Heart left ventricle (tissue), 16 donors: ENCODE measurements around the gene PPIL1. TPM values are rescaled to one million over a fixed set of nuclear protein-coding genes. Genes with fewer than 3 reads are reported as not detected.

Experiments used
- ATAC-seq, 4 donors: fragments of 200-7000 bp; cut with Tn5 transposase; one replicate each; pipeline ENCODE4 v1.9.1; 2020 to 2022; ENCODE audit warnings: moderate library complexity in 4 of 4, mild to moderate bottlenecking in 3 of 4, moderate number of reproducible peaks in 1 of 4
- DNase-seq, 5 donors: peaks; one replicate each; pipeline ENCODE4 v3.0.0-alpha.2; 2020
- H3K27ac ChIP-seq, 12 donors: fragments of 200-600 bp; sonication (generic) in 4 of 12; one replicate each; pipeline versions ENCODE4 v1.5.0 to v1.8.0; 2016 to 2022; ENCODE audit warnings: mild to moderate bottlenecking in 2 of 12
- H3K27me3 ChIP-seq, 9 donors: fragments of 200-600 bp; sonication (generic) in 2 of 9; one replicate each; pipeline versions ENCODE4 v1.5.1 to v1.8.0; 2016 to 2022; ENCODE audit warnings: mild to moderate bottlenecking in 3 of 9
- H3K36me3 ChIP-seq, 9 donors: fragments of 200-600 bp; sonication (generic) in 2 of 9; one replicate each; pipeline versions ENCODE4 v1.5.0 to v1.8.0; 2018 to 2022; ENCODE audit warnings: mild to moderate bottlenecking in 2 of 9
- H3K4me1 ChIP-seq, 12 donors: fragments of 200-600 bp; sonication (generic) in 4 of 12; one replicate each; pipeline versions ENCODE4 v1.5.0 to v1.8.0; 2016 to 2022; ENCODE audit warnings: mild to moderate bottlenecking in 3 of 12
- H3K4me3 ChIP-seq, 12 donors: fragments of 200-600 bp; sonication (generic) in 4 of 12; one replicate each; pipeline versions ENCODE4 v1.5.0 to v1.8.0; 2017 to 2022; ENCODE audit warnings: mild to moderate bottlenecking in 9 of 12, moderate library complexity in 4 of 12
- H3K9me3 ChIP-seq, 12 donors: fragments of 200-600 bp; sonication (generic) in 4 of 12; one replicate each; pipeline versions ENCODE4 v1.5.0 to v1.8.0; 2016 to 2022; ENCODE audit warnings: mild to moderate bottlenecking in 1 of 12
- CTCF ChIP-seq, 12 donors: fragments of 200-600 bp; sonication (generic) in 4 of 12; IDR thresholded peaks; one replicate each; pipeline versions ENCODE4 v1.5.0 to v1.8.0; 2018 to 2022; ENCODE audit warnings: antibody characterized with exemption in 12 of 12, mild to moderate bottlenecking in 5 of 12
- POLR2A ChIP-seq, 2 donors: fragments of 450-650 bp; IDR thresholded peaks; one replicate each; pipeline ENCODE4 v1.6.1; 2017; ENCODE audit warnings: antibody characterized with exemption in 2 of 2, mild to moderate bottlenecking in 2 of 2, moderate library complexity in 2 of 2
- WGBS, 4 donors: extraction: QIAGEN DNeasy Blood & Tissue Kit in 2 of 4; methylation state at CpG; one replicate each; pipeline versions ENCODE4 v1.1.5 to v1.1.7; 2013 to 2018; 5-methylcytosine and 5-hydroxymethylcytosine counted together
- intact Hi-C, 10 donors: fragments of 100-400 bp; cut with DNase I; formaldehyde crosslinking; loops; one replicate each; pipeline versions ENCODE4 v1.11.1 to v1.14.2; 2022
- polyA plus RNA-seq, 2 donors: library from polyadenylated mRNA; stranded (reverse); fragments of 200-250 nt; gene quantifications; one replicate each; pipeline ENCODE4 v1.2.3, GENCODE V29; 2013
- total RNA-seq, 9 donors: library from RNA; depleted of rRNA in 2 of 9; stranded (reverse); fragments of >200 nt in 2 of 9; fragmentation: NEBNext Ultra II Directional in 3 of 9; extraction: Animal tissue kit (Norgen Biotek cat#: 25700) in 3 of 9; gene quantifications; one replicate each; pipeline versions ENCODE4 v1.1.0 to v1.2.4, GENCODE V29; 2016 to 2023
- donor health status: ischemic (EF 13 %, LVEDD 7.1; RV severe dilation, severe dysfunction).
- donor health status: healthy with polysubstance abuse.
- donor health status: DM: no; HTN: yes; CAD: no.
- donor health status: DM: no; HTN: no; CAD: no.
- donor health status: ischemic (EF 25% LVEDD 6.9; RV normal size, moderate dysfunction).
- donor health status: ischemic (EF 25% LVEDD 5.7; RV mildly dilated, moderate dysfunction).
- donor health status: healthy.
- donor health status: DM: yes; HTN: yes; CAD: no.
- donor health status: ischemic (EF 35%, LVEDD 5.7; RV mildly dilated, moderate dysfunction).
- donor health status: nonischemic (EF 11% LVEDD 7.7; RV severe dilation, severe dysfunction).
- donor health status: DM: yes; HTN: yes; CAD: no.
- donor health status: PGD.
- donor health status: ischemic (EF 29% LVEDD 5.4; RV normal size, mild dysfunction).
- donor health status: nonischemic (EF 23%, LVEDD 6.1; RV moderate dilation, normal function).

The PPIL1 gene
- total and polyA plus RNA-seq, 11 donors: 30.9 to 69.3 (median 42.6) TPM

- peak overlapping the region; percentile 75 to 98 (median 80) for H3K27ac ChIP-seq
- peaks cover 2 to 82% (median 49%) of the 10 kb centered on the region in 12 donors for H3K4me1 ChIP-seq
- peaks cover 0 to 1% (median 0%) of the 10 kb centered on the region in 9 donors for H3K36me3 ChIP-seq
- 15 to 29% (median 21%) methylated on average over 23 to 26 of the region's 26 CpGs for WGBS, 4 donors
- peak; percentile 58 to 69 (median 66) for ATAC-seq
- no peaks in the 10 kb centered on the region for H3K9me3 ChIP-seq
- intact Hi-C loops: loop anchor here in 2 of 10 donors (2.0 to 10.0 kb wide), 2 partner anchors 82 to 234 kb away; no protein-coding TSS in a partner anchor
- H3K4me3 ChIP-seq: peak overlapping the region in 9 of 12 donors; percentile 6 to 41 (median 24)
- DNase-seq: peak; percentile 69 to 89 (median 78)
- no peak for TF ChIP-seq CTCF (IDR thresholded peaks at IDR 0.05)
- no peak for TF ChIP-seq POLR2A (IDR thresholded peaks at IDR 0.05)
- H3K27me3 ChIP-seq: no peaks in the 10 kb centered on the region
These were observed 25.8 kb downstream of the PPIL1 start for GRCh38 chr6:36848658-36849441.

GRCh38 chr6:36847991-36848390 is 26.6 kb downstream of the PPIL1 start:
- Histone ChIP-seq H3K4me3 (peak overlapping the region in 1 of 12 donors; percentile 2), H3K27me3 (no peaks in the 10 kb centered on the region), H3K27ac (peak overlapping the region; percentile 75 to 98 (median 80)), H3K9me3 (no peaks in the 10 kb centered on the region), H3K4me1 (peaks cover 0 to 79% (median 40%) of the 10 kb centered on the region in 12 donors), H3K36me3 (no peaks in the 10 kb centered on the region)
- TF ChIP-seq POLR2A (IDR thresholded peaks at IDR 0.05) (no peak), CTCF (IDR thresholded peaks at IDR 0.05) (no peak)
- WGBS, 4 donors: 90 to 97% (median 92%) methylated on average over 6 of the region's 6 CpGs
- DNase-seq (peak in 1 of 5 donors; percentile 18), ATAC-seq (no peak)
- intact Hi-C loops: loop anchor here in 2 of 10 donors (2.0 to 10.0 kb wide), 2 partner anchors 81 to 233 kb away; no protein-coding TSS in a partner anchor

DNA sequence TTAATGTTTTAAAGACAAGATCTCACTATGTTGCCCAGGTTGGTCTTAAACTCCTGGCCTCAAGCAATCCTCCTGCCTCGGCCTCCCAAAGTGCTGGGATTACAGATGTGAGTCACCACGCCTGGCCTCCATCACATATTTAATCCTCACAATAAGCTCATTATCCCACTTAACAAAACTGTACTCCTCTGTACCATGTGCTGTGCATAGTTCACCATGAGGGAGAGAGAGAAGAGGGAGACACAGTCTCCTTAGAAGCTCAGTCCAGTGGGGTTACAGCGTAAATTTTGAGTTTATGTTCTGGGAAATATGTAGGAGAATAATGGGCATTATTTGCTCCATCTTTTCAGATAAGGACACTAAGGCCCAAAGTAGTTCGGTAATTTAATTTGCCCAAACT is 27.5 kb downstream of the PPIL1 start:
- ATAC-seq (no peak), DNase-seq (peak in 1 of 5 donors; percentile 3)
- TF ChIP-seq POLR2A (IDR thresholded peaks at IDR 0.05) (no peak), CTCF (IDR thresholded peaks at IDR 0.05) (no peak)
- intact Hi-C loops: loop anchor here in 1 of 10 donors (10.0 kb wide), 1 partner anchor 232 kb away; no protein-coding TSS in a partner anchor
- 96 to 97% (median 96%) methylated on average over 4 of the region's 4 CpGs for WGBS, 4 donors
- H3K36me3 ChIP-seq: no peaks in the 10 kb centered on the region
- no peaks in the 10 kb centered on the region for H3K9me3 ChIP-seq
- peaks cover 0 to 73% (median 32%) of the 10 kb centered on the region in 12 donors for H3K4me1 ChIP-seq
- peak overlapping the region in 10 of 12 donors; percentile 75 to 98 (median 80) for H3K27ac ChIP-seq
- no peak overlapping the region for H3K4me3 ChIP-seq
- H3K27me3 ChIP-seq: no peaks in the 10 kb centered on the region

DNA sequence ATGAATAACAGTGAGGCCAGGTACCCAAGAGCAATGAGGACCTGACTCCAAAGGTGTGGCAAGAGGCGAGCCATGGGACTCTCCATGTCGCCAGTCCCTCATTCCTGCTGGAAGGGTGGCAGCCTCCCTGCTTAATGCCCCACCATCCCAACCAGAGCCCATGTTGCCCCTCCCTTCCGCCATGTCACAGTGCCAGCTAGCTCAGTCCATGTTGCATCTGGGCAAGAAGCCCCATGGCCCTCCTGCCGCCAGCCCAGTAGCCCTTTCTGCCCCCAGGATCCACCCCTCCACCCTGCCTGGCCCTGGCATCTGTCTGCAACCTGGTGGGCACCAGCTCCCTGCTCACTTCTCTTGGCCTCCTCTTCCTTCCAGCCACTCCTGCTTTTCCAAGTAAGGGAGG is 29.4 kb downstream of the PPIL1 start:
- 85 to 97% (median 93%) methylated on average over 4 of the region's 4 CpGs for WGBS, 4 donors
- H3K9me3 ChIP-seq: no peaks in the 10 kb centered on the region
- peaks cover 0 to 6% (median 0%) of the 10 kb centered on the region in 9 donors for H3K27me3 ChIP-seq
- no peak for ATAC-seq
- no peak overlapping the region for H3K4me3 ChIP-seq
- intact Hi-C loops: loop anchor here in 1 of 10 donors (10.0 kb wide), 1 partner anchor 230 kb away; no protein-coding TSS in a partner anchor
- peaks cover 2 to 70% (median 33%) of the 10 kb centered on the region in 12 donors for H3K4me1 ChIP-seq
- peak in 3 of 5 donors; percentile 29 to 59 (median 52) for DNase-seq
- H3K27ac ChIP-seq: peak overlapping the region in 11 of 12 donors; percentile 2 to 87 (median 71)
- H3K36me3 ChIP-seq: no peaks in the 10 kb centered on the region
- TF ChIP-seq POLR2A (IDR thresholded peaks at IDR 0.05) (no peak), CTCF (IDR thresholded peaks at IDR 0.05) (no peak)
